HG03039 (cell line): Measurements from ENCODE around the gene CCN6.

Source experiments
- ATAC-seq: cut with Tn5 transposase; IDR thresholded peaks from one replicate; pipeline ENCODE4 v1.9.1; 2021; ENCODE audit warnings: mild to moderate bottlenecking, moderate library complexity; ENCODE audit not compliant: unreplicated experiment

The CCN6 gene

DNA sequence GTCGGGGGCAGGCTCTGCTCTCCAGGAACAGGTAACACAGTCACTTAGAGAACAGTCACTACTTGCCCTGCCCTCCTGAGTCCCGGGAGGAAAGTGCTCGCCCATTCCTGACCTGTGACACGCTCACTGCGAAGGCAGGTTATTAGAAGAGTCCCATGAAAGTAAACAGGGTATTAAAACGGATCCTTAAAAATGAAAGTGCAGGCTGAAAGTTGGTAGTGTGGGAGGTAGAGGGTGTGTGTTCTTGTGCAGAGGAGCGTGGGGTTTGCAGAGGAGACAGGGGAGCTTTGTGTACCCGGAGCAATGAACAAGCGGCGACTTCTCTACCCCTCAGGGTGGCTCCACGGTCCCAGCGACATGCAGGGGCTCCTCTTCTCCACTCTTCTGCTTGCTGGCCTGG is at the start of gene CCN6:
TSS of gene CCN6 (plus strand) at position 104 of the 400 bp plus-strand sequence. CDS start at position 358, 254 bp downstream.
- ATAC-seq: no peak

DNA sequence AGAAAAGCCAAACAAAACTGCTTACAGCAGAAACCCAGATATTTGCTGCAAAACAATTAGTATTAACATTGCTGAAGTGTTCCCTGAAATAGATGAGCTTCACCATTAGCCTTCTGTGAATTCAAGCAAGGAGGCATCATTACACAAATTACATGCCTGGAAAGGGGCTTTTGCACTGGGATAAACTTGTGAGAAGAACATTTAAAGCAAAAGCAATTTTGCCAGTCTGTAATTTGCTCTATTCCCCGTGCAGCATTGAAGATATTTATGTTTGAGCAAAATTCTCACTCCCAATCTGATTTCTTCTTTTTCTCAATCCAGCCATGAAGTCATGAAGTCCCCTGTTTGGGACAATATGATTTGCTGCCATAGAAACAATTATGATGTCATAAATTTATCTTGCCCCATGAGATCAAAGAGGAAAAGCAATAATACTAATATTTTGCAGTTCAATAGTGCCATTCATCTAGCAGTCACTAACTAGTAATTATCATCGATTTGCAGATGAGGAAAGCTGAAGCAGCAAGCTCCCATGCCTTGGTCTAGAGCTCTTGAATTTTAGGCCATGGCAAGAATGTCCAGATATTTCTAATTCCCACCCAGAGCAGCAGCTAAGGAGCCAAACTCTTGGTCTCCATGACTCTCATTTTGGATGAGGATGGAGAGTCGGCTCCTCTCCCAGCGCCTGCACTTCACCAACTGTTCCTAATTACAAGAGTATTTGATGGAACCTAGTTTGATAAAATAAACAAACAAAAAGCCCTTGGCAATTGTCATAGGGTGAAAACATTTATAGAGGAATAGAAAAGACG is 49.5 kb upstream of the CCN6 start:
- no peak for ATAC-seq

DNA sequence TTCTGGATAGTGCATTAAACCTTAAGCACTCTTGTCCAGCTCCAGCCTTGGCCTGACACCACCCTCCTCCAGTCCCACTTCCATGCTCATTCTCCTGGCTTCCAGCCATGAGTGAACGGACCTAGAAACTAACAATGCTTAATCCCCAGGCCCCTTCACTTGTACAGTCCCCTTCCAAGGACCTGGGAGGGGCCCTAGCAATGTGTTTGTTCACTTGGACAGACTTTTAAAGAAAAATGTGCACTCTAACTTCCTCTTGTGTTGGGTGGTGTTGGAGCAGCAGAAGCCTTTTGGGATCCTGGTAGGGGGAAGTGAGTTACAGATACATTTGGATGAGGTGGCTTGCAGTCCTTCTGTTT is 48.9 kb upstream of the CCN6 start:
- ATAC-seq: no peak

DNA sequence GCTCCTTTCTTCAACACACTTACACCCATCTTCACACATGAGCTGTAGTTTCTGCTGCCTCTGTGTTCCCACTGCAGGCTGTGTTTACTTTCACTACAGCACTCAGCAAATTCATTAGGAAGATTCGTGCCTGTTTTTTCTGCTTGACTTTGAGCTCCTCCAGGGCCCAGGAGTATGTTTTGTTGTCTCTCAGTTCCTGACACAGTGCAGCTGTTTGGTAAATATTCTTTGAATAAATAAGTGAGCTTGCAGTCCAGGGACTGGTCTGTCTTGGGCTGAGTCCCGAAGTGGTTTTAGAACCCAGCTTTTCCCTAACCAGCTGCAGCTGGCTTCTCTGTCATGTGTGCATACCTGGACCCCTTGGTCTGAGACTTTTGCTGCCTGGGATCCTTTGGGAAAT is 46.6 kb upstream of the CCN6 start:
- ATAC-seq: no peak

DNA sequence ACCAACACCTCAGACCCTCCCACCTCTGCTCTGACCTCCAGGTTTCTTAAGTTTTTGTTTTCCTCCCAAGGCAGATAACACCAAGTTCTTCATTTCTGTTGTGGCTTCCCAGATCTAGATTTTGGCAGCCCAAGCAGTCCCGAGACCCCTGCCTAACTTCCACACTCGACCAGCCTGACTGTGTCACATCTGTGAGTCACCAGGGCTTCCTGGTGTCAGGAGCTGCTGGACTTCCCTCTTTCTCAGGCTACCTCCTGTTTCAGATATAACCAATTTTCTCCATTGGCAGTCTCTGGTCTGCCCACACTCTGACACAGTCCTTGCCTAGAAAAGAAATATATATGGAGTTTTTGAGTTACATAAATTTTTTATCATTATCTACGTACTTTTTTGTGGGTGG is 46.1 kb upstream of the CCN6 start:
- ATAC-seq: no peak

DNA sequence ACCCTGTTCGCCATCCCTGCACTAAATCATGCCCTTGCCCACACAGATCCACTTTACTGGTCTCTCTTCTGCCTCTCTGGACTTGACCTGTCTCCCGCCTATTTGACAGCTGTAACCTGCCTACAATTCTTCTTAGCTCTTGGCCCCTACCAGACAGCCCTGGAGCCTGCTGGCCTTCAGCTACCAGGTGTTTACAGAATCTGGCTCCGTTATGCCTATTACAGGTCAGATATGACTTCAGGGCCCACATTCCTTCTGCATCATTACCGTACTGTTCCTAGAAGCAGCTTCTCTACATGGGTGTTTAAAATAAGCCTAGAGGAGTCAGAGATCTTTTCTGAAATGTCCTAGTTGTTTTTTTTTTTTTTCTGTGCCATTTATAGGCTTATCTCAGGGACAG is 45.4 kb upstream of the CCN6 start:
- no peak for ATAC-seq

DNA sequence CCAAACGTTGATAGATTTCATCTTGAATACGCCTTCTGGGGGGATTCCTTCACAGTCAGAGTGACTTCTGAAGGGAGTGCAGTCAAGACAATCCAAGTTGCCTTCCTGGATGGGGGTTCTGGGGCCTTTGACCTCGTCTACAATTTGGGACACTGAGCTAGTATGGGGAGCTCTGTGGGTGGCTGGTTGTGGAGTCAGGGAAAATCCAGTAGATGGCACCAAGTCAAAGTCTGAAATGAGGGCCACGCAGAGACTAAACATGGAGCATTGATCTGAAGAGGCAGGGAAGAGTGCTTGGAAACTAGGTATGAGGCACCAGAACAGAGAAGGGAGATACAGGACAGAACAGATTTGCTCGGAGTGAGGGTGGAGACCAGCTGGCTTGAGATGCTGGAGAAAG is 43.6 kb upstream of the CCN6 start:
- no peak for ATAC-seq

DNA sequence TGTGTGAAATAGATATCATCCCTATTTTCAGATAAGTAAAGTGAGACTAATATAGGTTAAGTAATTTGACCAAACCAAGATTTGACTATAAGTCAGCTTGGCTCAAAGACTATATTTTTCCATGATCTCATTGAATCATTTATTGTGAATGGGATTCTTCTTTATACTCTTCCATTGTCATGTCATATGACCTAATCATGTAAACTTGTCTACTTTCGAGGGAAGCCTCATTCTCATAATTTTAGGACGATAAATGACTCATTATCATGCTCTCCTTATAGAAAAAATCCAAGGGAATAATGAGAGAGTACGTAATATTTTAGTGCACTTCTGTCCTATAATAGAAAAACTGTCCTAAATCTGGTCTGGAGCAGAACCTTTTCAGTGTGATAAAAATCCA is 40.9 kb upstream of the CCN6 start:
- ATAC-seq: no peak

DNA sequence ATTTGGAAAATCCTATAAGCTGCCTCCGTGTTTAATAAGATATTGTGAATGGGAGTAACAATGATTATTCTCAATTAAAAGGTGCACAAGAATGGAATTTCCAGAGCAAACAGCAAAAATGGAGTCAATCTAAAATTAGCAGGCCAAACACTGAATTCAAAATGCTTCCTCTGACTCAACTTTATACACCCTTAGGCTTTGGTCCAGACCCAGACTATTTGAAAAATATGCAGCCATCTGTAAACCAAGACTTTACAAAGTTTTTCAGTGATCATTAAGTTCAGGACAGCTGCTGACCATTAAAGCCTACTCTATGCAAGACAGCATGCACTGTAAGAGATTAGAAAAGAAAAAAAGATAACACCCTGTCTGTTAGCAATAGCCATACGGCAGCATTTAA is 39.4 kb upstream of the CCN6 start:
- ATAC-seq: no peak

DNA sequence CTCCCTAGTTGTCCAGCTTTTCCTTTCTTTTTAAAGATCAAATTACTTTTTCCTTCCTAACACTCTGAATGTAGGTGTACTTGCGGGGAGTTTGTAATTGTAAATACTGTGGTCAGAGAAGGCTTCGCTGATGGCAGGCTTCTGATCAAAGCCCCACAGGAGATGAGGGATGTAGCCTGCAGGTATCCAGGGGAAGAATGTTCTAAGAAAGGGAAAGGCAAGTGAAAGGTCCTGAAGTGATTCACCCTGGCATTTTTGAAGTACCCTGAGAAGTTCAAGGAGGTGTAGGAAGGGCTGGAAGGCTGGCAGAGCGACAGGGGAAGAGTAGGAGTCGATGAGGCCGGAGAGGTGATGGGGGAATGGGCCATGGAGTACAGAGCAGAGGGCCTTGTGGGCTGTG is 38.2 kb upstream of the CCN6 start:
- no peak for ATAC-seq

DNA sequence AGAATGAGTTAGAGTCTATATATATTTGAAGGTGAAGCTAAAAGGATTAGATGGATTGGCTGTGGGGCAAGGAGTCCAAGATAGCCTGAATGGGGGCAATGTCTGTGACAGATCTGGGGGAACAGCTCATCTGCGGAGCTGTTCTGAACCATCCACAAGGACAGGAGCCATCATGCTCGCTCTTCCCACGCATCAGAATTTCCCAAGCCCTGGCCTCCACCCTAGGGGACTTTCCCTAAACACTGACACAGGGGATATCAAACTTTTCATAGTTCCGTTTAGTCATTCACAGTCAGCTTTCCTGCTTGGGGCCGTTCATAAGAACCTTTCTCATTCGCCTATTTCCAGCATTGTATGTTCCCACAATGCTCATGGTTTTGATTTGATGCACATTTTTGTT is 37.6 kb upstream of the CCN6 start:
- no peak for ATAC-seq

DNA sequence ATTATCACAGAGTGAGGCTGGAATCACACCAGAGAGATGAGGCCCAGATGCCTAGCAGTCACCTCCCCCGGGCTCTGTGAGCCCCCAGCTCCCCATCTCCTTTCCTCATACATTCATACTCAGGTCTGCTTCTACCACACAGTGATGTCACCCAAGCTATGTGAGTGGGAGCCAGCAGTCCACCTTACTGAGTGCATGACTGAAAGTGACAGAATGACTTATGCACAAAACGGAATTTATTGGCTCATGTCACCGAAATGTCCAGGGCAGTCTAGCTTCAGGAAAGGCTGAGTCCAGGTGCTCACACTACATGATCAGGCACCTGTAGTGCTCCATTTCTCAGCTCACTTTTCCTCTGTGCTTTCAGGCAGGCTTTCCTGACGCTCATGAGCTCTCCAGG is 36.7 kb upstream of the CCN6 start:
- no peak for ATAC-seq

DNA sequence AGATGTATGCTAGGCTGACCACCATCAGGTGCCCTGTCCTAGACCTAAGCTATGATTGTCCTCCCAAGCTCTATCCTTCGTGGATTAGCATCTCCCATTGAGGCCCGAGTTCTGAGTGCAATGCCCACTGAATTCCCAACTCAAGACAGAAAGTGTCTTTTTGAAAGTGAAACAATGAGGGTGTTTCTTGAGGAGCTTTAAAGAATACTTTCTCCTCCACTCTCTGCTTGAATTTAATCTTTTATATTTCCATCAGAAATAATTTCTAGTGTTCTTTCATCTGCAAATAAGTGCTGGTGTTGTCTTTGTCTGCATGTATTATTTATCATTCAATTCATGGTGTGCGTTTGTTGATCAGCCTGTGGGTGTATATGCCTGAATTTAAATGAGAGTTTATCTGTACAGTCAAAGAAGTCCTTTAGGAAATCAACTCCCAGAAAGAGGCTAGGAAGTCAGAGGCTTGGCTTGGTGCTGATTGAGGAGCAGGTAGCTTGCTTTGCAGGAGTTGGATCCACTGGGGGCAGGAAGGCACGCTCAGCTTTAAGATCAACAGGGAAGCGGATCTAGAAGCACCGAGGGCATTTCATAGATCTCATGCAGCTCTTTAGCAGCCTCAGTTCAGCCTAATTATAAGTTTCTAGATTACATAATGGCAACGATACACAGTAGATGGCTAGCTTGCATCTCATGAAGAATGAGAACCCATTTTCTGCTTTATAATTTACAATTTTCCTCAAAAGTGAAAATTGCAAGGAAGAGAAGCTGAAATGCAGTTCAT is 36.0 kb upstream of the CCN6 start:
- ATAC-seq: no peak

DNA sequence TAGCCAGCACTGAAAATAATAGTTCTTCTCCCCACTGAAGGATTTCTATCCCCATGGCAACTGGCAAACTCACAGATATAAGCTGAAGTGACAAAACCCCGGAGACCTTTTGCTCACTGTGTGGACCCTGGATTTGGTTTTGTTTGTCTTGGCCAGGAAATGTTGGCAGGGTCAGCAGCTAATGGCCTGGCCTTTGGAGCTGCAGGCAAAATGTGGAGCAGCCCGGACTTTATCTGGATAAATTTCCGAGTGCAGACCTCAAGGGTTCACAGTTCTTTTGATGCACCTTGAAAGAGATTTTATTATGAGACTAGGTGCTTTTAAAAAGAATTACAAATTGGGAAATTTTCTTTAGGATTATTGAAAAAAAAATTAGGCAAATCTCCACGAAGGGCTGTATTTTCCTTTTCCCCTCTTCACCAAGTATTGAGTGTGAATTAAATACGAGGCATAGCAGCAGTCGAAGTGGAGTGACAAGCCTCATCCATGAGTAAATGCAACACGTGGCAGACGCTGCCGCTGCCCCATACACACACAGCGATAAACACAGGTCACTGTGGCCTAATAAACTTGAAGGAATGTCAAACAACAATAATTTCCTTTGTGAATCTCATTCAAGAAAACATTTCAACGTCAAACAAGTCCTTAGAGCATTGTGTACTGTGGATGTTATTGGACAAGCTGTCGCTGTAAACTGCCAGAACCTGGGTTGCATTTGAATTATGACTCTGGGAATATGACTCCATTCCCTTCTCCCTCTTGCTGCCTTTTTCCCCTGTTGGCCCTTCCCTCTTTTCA is 35.1 kb upstream of the CCN6 start:
- no peak for ATAC-seq

DNA sequence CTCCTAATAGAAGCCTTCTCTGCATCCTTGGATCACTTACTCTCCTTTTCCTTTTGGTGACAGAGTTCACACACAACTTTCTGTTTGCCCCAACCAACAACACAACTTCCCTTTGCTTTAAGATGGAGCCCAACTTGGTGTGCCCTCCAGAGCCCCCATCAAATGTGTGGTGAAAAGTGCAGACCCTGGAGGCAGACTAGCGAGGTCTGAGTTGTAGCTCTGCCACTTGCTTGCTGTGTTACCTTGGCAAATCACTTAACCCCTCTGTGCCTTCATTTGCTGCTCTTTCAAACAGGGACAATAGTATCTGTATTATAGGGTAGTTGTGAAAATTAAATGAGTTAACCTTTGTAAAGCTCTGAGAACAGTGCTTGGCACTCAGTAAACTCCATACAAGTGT is 34.3 kb upstream of the CCN6 start:
- no peak for ATAC-seq

DNA sequence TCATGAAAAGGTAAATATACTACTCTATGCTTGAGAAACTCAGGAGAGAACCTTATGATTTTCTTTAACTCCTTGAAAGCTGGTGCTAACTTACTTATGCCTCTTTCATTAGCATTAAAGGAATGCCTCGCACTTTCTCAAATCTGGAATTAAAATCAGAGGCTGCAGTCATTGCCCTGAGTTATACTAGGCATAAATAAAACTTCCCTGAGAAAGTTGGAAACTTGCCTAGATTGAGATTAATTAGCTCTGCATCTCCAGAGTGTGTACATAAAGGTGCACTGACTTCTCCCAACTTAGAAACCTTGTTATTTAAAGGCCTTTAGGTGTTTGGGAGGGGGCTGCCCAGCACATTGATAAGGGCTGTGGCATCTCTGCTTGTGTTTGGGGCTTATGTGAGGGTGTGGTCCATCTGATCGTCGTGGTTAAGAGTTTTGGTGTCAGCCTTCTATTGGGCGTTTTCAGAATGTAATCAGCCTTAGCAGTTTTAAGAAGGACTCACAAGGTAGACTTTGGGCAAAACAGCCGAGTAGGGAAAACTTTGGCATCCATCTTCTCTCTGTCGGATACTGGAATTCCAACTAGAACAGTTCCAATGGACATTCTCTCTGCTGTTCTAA is 32.1 kb upstream of the CCN6 start:
- ATAC-seq: no peak

DNA sequence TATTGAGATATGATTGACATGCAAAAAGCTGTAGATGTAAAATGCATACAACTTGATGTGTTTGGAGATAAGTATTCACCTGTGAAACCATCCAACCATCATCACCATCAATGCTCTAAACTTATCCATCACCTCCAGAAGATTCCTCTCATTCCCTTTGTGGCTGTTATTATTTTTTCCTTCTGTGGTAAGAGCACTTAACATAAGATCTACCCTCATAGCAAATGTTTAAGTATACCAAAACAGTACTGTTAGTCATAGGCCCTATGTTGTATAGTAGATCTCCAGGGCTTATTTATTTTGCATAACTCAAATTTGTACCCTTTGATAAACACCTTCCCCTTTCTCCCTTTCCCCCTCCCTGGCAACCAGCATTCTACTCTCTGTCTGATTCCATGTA is 31.2 kb upstream of the CCN6 start:
- ATAC-seq: no peak

DNA sequence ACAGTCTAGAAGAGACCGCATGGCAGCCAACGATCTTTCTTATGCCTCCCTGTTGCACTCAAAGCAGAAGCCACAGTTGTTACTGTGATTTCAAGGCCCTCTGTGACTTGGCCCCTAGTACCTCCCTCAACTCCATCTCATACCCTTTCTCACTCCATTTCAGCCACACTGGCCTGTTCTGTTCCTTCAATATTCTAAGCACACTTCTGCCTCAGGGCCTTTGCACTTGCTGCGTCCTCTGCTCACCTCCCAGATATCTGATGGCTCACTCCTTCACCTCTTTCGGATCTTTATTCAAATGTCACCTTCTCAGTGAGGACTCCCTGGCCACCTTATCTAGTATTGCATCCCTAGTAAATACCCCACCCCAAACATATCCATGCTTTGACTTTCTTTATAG is 29.4 kb upstream of the CCN6 start:
- ATAC-seq: no peak

DNA sequence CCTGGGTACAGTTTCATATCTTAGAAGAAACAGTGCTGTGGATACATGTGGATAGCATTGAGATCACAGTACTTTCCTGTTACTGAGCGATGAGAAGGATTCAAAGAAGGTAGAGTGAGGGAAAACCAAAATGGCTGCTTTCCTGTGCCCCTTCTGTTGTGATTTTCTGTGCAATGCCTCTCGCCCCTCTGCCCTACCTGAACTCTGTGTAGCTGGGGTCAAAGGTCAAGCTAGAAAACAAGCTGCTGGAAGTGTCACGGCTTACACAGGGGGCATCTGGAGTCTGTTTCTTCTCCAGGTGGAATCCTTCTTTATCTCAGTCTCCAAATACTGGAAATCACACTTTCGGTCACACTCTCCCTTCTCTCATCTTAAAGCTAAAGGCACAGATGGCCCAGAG is 27.0 kb upstream of the CCN6 start:
- no peak for ATAC-seq

DNA sequence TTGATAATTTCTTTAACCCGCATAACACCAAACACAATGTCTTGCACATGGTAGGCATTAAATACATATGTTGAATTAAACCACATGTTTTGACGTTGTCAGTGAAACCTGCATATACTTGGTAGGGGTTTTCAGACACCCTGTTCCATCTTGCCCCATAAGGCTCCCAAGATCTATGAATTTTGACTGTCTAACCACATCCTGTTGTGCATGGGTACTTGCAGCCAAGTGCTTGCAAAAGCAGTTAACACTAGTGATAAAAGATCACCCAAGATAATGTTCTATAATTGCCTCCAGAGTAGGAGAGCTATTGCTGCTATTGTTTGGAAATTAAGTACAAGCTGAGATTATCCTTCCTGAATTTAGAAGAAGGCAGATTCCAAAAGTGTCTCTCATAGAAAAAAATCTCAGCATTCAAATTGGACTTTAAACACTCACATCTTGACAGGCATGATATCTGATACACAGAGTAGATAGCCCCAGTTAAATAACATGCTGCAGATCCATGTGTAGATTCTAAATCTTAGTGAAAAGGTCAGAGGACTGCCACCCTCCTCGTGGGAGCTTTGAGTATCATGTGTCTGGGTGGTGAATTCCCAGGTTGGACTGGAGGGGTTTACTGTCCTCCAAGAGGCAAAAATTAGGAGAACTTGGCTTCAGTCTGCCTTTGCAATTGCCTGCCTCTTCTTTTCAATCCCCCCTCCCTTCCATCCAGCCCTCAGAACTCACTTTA is 25.8 kb upstream of the CCN6 start:
- no peak for ATAC-seq
